Fibroblast of pulmonary artery (primary cell): ENCODE results near the gene TTLL10.

Experiments used
- DNase-seq: peaks from one replicate; pipeline ENCODE4 v3.0.0-alpha.2; 2010; ENCODE audit warnings: low read depth
- H3K4me3 ChIP-seq: replicated peaks from 2 replicates; pipeline ENCODE4 v1.5.1; 2011; ENCODE audit warnings: low read depth, mild to moderate bottlenecking, control low read depth, low read length, moderate library complexity
- TF ChIP-seq, protein P1 (sequence below): IDR thresholded peaks from 2 replicates; pipeline ENCODE4 v1.5.1; 2011; ENCODE audit warnings: mild to moderate bottlenecking, control low read depth, low read length, inconsistent platforms; ENCODE audit errors: missing control alignments

Gene TTLL10

DNA sequence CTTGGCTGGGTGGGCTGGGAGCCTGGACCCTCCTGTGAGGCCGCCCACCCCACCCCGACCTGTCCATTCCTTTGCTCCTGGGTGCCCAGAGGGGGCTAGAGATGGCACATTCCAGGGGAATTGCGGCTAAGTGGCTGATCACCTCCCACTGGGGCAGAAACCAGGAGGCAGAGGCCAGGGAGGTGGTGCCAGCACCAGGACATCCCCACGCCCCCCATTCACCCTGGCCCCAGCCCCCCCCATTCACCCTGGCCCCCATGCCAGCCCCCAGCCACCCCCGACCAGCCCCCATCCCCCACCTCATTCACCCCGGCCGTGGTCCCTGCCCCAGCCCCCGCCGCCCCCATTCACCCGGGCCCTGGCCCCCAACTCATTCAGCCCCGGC lies 66.7 kb downstream of the TTLL10 start:
- TF ChIP-seq, protein P1, sequence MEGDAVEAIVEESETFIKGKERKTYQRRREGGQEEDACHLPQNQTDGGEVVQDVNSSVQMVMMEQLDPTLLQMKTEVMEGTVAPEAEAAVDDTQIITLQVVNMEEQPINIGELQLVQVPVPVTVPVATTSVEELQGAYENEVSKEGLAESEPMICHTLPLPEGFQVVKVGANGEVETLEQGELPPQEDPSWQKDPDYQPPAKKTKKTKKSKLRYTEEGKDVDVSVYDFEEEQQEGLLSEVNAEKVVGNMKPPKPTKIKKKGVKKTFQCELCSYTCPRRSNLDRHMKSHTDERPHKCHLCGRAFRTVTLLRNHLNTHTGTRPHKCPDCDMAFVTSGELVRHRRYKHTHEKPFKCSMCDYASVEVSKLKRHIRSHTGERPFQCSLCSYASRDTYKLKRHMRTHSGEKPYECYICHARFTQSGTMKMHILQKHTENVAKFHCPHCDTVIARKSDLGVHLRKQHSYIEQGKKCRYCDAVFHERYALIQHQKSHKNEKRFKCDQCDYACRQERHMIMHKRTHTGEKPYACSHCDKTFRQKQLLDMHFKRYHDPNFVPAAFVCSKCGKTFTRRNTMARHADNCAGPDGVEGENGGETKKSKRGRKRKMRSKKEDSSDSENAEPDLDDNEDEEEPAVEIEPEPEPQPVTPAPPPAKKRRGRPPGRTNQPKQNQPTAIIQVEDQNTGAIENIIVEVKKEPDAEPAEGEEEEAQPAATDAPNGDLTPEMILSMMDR, result no peak
- H3K4me3 ChIP-seq, result no peak overlapping the region
- DNase-seq, result no peak

DNA sequence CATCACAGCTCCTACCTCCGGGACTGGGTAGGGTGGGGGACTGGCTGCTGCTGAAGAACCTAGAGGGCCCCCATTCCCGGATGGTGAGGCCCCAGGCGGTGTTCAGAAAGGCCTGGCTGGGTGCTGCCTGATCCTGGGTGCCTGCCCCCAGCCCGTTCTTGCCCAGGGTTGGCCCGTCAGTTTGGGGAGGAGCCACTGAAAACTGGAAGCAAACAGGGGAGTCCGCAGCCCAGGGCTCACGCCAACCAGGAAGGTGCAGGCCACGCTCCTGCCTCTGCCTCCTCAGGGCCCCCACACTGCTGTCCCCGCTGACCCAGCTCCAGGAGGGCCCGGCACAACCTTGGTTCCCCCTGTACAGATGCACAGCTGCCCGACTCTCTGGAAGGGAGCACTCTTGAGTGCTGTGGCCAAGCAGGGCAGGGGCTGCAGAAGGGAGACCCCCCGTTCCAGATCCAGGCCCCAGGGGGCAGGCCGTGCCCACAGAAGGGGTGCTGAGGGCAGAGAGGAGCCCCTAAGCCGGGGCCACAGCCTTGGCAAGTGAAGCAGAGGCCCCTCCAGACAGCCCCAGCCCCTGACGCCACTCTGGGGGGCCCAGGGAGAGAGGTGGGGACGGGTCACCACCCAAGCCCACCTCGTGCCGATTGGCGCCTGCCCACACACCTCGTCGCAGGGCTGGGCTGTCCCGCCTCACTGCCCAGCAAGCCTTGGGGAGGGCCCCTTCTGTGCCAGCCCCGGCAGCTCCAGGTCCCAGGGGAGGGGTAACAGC lies 67.3 kb downstream of the TTLL10 start:
- no peak for DNase-seq
- TF ChIP-seq, protein P1, result no peak
- no peak overlapping the region for H3K4me3 ChIP-seq

DNA sequence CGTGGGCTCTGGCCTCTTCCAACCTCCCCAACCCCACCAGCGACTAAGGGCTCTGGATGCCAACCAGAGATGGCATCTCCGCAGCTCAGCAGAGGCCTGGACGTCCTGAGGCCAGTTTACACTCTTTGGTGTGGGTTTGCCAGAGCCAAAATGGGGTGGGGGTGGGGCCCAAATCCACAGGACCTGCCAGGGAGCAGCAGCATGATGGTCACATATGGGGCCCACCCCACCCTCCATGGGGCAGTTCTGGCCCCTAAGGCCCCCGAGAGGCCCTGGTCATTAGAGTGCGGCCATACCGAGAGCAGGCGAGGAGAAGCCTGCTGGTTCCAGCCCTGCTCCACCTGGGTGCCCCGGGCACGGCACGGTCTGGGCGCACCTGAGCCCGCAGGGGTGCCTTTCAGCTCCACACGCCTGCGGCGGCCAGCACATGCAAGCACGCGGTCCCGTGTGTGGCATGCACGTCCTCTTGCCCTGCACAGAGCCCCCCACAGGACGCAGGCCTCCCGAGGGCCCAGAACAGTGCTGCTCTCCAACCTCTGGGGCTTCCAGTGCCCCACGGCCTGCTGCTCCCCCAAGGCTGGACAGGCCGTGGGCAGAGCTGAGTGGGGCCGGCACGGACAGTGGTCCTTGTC lies 68.0 kb downstream of the TTLL10 start:
- TF ChIP-seq, protein P1, result no peak
- H3K4me3 ChIP-seq, result no peak overlapping the region
- no peak for DNase-seq

DNA sequence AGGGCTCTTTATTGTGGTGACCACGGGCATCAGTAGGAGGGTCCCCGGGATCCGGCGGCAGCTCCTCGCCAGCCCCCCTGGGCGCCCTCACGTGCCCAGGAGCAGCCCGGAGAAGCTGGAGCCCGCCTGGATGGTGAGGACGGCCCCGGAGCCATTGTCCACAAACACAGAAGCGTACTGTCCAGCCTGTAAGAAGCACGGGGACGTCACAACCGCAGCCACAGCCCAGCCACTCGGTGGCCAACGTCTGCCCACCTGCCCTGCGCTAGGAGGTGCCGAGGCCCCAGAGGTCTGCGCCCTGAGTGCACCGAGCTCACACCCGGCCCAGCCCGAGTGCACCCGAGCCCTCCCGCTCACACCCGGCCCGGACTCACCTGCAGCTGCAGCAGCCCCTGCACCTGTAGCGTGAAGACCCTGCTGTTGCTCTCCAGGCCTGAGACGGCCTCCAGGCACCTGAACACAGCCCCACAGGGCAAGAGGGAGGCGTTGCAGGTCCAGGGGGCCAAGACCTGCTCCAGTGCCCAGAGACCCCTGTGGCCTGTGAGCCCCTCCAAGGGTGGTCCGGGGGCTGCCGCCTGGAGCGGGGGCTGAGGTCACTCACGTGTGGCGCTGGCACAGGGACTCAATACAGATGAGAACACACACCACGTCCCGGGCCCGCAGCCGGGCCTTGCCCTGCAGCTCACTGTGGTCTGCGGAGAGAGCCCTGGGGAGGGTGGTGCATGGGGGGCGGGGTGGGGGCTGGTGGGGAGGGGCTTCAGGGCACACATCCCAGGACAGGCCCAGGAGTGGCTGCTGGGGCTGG lies 69.0 kb downstream of the TTLL10 start:
- DNase-seq, result no peak
- TF ChIP-seq, protein P1, result no peak
- H3K4me3 ChIP-seq, result no peak overlapping the region

DNA sequence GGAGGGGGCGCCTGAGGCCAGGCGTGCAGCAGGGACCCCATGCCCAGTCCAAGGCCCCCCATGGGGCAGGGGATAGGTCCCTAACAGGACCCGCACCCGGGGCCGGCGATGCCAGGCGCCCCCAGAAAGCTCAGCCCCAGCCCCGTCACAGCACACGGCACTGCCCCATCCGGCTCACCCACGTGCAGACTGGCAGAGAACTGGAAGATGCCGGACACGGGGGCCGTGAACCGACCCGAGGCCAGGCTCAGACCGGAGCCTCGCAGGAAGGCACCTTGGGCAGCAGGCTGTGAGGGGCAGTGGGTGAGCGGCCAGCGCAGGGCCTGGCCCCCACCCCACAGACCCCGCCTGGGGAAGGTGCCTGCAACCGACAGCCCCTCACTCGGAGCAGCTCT lies 69.6 kb downstream of the TTLL10 start:
- DNase-seq, result no peak
- H3K4me3 ChIP-seq, result no peak overlapping the region
- TF ChIP-seq, protein P1, result no peak

DNA sequence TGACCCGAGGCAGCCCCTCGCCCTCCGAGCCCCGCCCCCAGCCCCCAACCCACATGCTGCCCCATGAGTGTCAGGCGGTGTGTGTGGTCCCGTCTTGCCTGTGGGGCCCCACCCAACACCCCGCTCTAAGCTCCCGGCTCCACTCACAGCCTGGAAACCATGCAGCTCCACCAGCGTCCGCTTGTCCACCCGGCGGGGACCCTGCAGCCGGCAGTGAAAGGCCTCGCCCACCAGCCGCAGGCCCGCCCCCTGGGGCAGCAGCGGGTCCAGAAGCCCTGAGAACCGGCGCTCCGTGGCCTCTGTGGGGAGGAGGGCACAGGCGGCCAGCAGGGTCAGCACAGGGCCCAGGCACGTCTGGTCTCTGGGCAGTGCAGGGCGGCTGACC lies 70.1 kb downstream of the TTLL10 start:
- no peak for DNase-seq
- no peak overlapping the region for H3K4me3 ChIP-seq
- TF ChIP-seq, protein P1, result no peak
